ENCODE measurements around the gene MYH6. TPM values are rescaled to one million over a fixed set of nuclear protein-coding genes. Genes with fewer than 3 reads are reported as not detected.
"Not testable (repeated sequence)": the region's sequence is repeated elsewhere in the genome, so short reads cannot be mapped to it uniquely, and the experiment has no call there.

The MYH6 gene
- total and polyA plus RNA-seq, 2 donors (not counting 3 experiments of a cell fraction or from before 2014, with no cell fraction given): not detected

- TF ChIP-seq GATA2 (IDR thresholded peaks at IDR 0.05; ENCODE audit: insufficient read depth, insufficient read length, low read depth, low read length) (no peak), POLR2AphosphoS5 (IDR thresholded peaks at IDR 0.05; ENCODE audit: insufficient read depth, low read depth, low read length) (no peak), EZH2 (IDR thresholded peaks at IDR 0.05; ENCODE audit: borderline replicate concordance, low read depth, low read length, severe bottlenecking) (no peak), JUN (IDR thresholded peaks at IDR 0.05; ENCODE audit: borderline replicate concordance, insufficient read depth, insufficient read length, low read depth) (no peak), MAX (IDR thresholded peaks at IDR 0.05; ENCODE audit: insufficient read depth, insufficient read length) (no peak), CTCF (IDR thresholded peaks at IDR 0.05; ENCODE audit: extremely low read depth in 1 of 2, insufficient read depth in 1 of 2, low read depth in 1 of 2, low read length in 2 of 2) (no peak), MYC (IDR thresholded peaks at IDR 0.05; ENCODE audit: low read depth, low read length) (no peak), FOS (IDR thresholded peaks at IDR 0.05; ENCODE audit: borderline replicate concordance, insufficient read depth, low read length) (no peak), POLR2A (IDR thresholded peaks at IDR 0.05; ENCODE audit: low read depth, low read length) (no peak)
- CTCF ChIA-PET: no interaction called here
- H3K36me3 ChIP-seq (ENCODE audit: control insufficient read depth in 2 of 2, extremely low read depth in 1 of 2, insufficient read depth in 2 of 2, low read length in 2 of 2): no peaks in the 10 kb centered on the region
- intact Hi-C loops (cut with micrococcal nuclease): no loop called here
- no peaks in the 10 kb centered on the region for H3K4me1 ChIP-seq (ENCODE audit: control insufficient read depth, extremely low read depth, insufficient read depth, low read length)
- POLR2A ChIA-PET: no interaction called here
- no peak overlapping the region for H3K4me3 ChIP-seq (replicated peaks in 1 of 3; ENCODE audit: insufficient read depth in 1 of 3, low read depth in 1 of 3, low read length in 3 of 3)
- no peak overlapping the region for H3K4me2 ChIP-seq (ENCODE audit: insufficient read depth, low read length)
- no peak overlapping the region for H3K9ac ChIP-seq (replicated peaks; ENCODE audit: extremely low read depth, insufficient read depth, low read length)
- H4K20me1 ChIP-seq (replicated peaks; ENCODE audit: control insufficient read depth, extremely low read depth, insufficient read depth, low read length): no peaks in the 10 kb centered on the region
- no peak overlapping the region for H2AFZ ChIP-seq (ENCODE audit: low read depth, low read length)
- H3K79me2 ChIP-seq (ENCODE audit: control insufficient read depth, insufficient read depth, low read length): no peaks in the 10 kb centered on the region
- DNase-seq (ENCODE audit: low read depth, low spot score) (no peak), FAIRE-seq (no peak)
- dilution Hi-C loops (cut with MboI; ENCODE audit: extremely low pct_ligation_motif_present, low sequenced_read_pairs): no loop called here
- no peaks in the 10 kb centered on the region for H3K9me3 ChIP-seq (replicated peaks; ENCODE audit: control insufficient read depth, insufficient read depth, low read length)
- H3K27me3 ChIP-seq (ENCODE audit: control insufficient read depth in 2 of 2, insufficient read depth in 2 of 2, low read length in 2 of 2): no peaks in the 10 kb centered on the region
- BruUV-seq (replicated peaks): no TSS peak
- H3K27ac ChIP-seq (ENCODE audit: insufficient read depth, low read depth, low read length): no peak overlapping the region
- H3K9me1 ChIP-seq (replicated peaks; ENCODE audit: control insufficient read depth, extremely low read depth, insufficient read depth, low read length): no peaks in the 10 kb centered on the region
Measured at GRCh38 chr14:23421594-23421993, 13.5 kb upstream of the MYH6 start.

GRCh38 chr14:23419646-23420045, 11.6 kb upstream of the MYH6 start:
- H2AFZ ChIP-seq (ENCODE audit: low read depth, low read length); CTCF ChIA-PET; BruUV-seq (replicated peaks); H3K9me1 ChIP-seq (replicated peaks; ENCODE audit: control insufficient read depth, extremely low read depth, insufficient read depth, low read length); FAIRE-seq; H3K4me3 ChIP-seq (replicated peaks in 1 of 3; ENCODE audit: insufficient read depth in 1 of 3, low read depth in 1 of 3, low read length in 3 of 3); H3K4me1 ChIP-seq (ENCODE audit: control insufficient read depth, extremely low read depth, insufficient read depth, low read length); H3K9ac ChIP-seq (replicated peaks; ENCODE audit: extremely low read depth, insufficient read depth, low read length); H3K27ac ChIP-seq (ENCODE audit: insufficient read depth, low read depth, low read length); DNase-seq (ENCODE audit: low read depth, low spot score); dilution Hi-C loops (cut with MboI; ENCODE audit: extremely low pct_ligation_motif_present, low sequenced_read_pairs); H3K9me3 ChIP-seq (replicated peaks; ENCODE audit: control insufficient read depth, insufficient read depth, low read length); H3K4me2 ChIP-seq (ENCODE audit: insufficient read depth, low read length); intact Hi-C loops (cut with micrococcal nuclease); H3K36me3 ChIP-seq (ENCODE audit: control insufficient read depth in 2 of 2, extremely low read depth in 1 of 2, insufficient read depth in 2 of 2, low read length in 2 of 2); H4K20me1 ChIP-seq (replicated peaks; ENCODE audit: control insufficient read depth, extremely low read depth, insufficient read depth, low read length); H3K27me3 ChIP-seq (ENCODE audit: control insufficient read depth in 2 of 2, insufficient read depth in 2 of 2, low read length in 2 of 2); H3K79me2 ChIP-seq (ENCODE audit: control insufficient read depth, insufficient read depth, low read length); POLR2A ChIA-PET: not testable (repeated sequence)

All from endothelial cell of umbilical vein (primary cell).